CD4-positive, alpha-beta T cell treated with Interleukin-21 for 1 hour (primary cell): ENCODE data around the gene EYS.

Source experiments
- DNase-seq: peaks from one replicate; pipeline ENCODE4 v3.0.0-alpha.2; 2020

EYS gene

DNA sequence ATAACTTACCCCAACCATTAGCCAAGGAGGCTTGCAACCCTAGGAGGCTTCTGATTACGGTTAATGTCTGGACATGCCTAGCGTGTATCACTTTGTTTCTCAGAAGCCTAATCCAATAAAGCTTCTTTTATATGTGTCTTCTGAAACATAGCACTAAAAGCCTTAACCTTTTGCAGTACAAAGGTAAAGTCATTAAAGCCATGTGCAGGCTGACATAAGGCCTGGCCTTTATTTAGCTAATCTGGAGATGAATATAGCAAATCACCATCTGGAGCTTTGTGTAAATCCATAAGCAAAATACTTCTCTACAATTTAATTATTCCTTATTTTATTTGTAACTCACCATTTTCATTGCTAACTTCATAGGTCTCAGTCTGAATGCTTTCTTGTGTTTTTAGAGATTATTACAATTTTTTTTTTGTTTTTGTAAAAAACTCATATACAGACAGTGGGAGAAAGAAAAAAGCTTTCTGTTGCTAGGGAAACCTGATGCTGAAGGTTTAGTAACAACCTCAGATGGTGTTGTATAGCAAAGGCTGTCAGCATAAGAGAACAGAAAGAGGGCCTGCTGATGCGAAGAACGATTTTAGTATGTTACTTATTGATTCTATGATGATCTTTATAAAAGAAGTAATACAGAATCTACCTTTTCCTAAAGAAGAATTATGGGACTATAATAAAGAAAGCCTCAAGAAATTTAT, at the start of gene EYS:
EYS (minus strand) TSS at position 101 of the 701 bp plus-strand sequence. CDS start 211,816 bp downstream, outside the sequence.
- DNase-seq, result no peak

DNA sequence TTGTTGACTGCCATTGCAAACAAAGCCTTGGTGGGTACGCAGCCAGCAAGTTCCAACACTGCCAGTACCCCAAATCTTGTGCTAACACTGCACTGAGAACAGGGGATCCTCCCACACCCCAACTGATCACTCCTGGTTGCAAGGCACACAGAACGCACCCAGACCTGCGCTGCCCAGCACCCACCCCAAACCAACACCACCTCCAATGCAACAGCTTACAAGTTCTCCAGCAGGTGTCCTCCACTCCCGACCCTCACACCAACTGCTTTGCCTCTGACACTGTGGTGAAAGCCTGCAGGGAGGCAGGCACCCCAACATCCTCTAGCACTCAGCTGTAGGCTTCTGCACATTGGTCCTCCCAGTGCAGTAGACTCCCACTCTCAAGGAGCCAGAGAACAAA, 39.3 kb upstream of the EYS start:
- DNase-seq, result no peak

DNA sequence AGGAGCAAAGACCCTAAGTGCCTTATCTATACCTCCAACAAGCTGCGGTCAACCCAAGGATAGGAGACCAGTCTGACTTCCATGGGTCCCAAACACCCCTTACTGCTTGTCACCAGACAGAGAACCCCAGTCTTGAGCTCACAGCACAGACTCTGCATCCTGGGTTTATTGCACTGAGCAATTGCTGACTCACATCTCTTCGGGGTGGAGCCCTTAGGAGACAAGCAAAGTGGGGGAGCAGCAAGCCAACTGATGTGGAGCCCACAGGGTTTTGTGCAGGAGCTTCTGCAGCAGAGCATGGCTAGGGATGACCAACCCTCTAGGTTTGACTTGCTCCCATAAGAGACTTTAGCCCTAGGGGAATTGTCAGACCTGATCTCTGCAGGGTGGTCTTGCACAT, 38.6 kb upstream of the EYS start:
- no peak for DNase-seq

DNA sequence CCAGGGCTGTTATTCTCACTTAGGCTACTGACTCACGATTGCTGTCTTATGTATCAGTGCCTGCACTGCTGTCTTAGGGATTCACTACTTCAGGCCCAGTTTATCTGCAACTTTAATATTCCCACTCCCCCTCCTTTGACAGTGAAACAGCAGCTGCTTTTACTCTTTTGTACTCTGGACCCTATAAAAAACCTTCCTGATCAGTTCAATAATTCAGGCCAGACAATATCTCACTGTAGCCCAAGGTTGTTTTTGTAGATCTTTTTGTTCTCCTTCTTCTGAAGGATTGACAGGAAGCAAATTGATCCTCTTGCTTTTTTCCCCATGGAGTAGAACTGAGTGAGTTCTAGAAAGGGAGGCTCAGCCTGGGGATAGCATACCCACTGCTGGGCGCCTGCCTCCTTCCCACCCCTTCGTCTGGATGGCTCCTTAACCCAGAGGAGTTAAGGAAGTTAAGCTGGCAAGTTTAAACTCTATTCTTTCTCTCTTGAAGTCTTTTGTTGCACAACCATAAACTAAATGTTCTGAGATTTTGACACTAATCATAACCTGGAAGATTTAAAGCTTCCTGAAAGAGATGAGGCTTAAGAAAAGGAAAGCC, 22.0 kb upstream of the EYS start:
- no peak for DNase-seq

DNA sequence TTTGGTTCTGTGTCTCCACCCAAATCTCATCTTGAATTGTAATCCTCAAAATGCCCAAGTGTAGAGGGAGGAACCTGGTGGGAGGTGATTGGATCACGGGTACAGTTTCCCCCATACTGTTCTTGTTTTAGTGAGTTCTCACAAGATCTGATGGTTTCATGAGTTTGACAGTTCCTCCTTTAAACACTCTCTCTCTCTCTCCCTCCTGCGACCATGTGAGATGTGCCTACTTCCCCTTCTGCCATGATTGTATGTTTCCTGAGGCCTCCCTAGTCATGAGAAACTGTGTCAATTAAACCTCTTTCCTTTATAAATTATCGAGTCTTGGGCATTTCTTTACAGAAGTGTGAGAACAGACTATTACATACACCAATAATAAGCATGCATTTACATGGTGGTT, 12.1 kb upstream of the EYS start:
- DNase-seq, result no peak

DNA sequence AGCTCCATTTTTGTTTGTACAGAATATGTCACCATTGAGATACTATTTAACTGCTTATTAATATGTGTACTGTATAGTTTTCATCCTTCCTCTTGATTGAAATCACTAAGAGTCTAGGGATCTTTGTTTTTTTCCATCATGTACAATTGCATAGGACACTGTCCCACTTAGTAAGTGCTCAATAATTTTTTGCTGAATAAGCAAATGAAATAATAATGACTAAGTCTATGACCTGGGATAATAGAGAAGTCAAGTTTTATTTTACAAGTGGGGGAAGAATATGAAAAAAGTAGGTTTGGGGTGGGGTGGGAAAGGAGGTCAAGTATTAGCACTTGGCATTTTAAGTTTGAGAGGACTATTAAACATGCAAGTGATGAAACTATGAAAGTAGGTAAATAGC, 4.5 kb upstream of the EYS start:
- no peak for DNase-seq

DNA sequence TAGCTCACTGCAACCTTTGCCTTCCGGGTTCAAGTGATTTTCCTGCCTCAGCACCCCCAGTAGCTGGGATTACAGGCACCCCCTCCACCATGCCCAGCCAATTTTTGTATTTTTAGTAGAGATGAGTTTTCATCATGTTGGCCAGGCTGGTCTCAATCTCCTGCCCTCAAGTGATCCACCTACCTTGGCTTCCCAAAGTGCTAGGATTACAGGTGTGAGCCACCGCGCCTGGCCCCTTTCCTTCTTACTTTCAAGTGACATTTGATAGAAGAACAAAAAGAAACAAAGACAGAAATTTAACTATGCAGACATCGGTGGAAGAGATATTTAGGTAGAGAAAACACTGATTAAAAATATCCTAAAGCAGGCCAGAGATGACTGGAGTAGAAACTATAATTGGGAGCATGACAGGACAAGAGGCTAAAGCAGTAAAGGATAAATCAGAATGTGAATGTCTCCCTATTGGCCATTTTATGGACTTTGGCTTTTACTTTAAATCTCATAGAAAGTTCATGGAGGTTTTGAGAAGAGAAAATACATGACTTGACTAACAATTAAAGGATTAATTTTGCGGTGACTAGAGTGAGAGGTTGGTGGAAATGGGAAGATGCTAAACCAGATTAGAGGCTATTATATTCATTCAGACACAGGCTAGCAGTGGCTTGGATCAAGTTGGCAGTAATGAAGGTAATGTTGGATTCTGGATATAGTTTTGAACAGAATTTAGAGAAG, 2.2 kb upstream of the EYS start:
- DNase-seq, result no peak

DNA sequence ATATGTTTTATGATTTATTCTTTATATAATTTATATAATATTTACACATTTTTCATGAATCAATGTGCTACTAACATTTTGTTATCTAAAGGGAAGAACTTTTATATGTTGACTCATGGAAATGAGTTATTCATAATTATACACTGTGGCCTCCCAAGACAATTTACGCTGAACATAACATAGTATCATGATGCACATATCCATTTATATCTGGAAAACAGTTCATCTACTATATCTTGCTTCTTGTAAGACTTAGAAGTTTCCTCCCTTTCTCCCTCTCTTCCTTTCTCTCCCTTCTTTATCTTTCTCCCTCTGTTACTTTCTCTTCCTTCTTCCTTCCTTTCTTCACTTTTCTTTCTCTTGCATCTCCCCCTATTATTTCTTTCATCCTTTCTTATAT, 1.1 kb upstream of the EYS start:
- no peak for DNase-seq

DNA sequence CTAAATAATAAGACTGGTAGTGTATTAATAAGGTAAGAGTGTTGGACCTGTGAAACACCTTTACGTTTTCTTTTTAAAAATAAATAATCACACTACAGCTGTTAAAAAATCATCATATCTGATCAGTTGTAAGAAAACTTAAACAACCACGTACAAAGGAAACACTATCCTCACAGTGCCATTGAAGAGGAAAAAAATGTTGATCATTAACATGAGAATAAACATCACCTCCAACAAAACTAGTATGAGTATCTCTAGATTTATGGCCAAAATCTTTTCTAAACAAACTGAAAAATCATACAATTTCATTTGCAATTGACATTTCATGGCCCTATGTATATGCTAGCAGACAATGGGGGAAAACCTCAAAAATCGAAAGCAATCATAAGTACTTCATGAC, 590 bp downstream of the EYS start:
- no peak for DNase-seq

DNA sequence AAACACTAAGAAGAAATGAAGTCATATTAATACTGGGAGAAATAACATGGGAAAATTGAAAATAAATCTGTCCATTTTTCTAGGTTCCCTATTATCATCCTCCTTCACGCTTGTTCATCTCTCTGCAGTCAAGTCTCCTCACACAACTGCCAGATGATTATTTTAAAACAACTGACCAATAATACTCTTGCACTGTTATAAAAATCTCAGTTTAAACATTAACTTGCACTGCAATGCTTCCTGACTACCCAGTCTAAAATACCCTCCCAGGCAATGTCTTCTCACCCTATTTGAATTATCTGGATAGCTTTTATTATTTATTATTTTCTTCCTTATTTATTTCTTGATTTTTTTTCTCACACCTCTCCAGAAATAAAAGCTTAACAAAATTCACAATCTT, 5.7 kb downstream of the EYS start:
- no peak for DNase-seq

DNA sequence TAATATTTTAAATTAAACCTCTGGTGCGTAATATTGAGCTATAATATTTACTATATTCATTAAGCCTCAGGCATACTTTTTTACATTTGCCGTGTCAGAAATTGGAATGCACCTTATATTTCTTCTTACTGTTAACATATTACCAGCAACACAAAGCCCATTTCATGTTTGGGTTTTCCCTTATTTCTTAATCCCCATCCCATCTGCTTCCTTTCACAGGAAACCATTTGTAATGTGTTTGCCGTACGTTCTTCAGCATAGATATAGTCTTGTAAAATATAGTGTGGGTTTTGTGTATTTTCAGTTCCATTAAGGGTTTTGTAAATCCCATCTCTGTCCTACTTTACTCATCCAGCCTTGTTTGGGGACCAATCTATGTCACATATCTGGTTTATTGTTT, 6.5 kb downstream of the EYS start:
- no peak for DNase-seq

DNA sequence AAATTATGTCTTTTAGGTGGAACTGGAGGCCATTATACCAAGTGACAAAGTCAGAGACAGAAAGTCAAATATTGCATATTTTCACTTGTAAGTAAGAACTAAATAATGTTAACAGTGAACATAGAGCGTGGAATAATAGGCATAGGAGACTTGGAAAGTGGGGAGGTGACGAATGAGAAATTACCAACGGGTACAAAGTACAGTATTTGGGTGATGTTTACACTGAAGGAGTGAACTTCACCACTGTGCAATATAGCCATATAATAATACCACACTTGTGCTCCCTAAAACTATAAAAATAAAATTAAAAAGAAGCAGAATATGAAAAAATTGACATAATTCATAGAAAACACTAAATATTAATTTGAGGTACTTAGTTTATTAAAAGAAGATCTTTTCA, 14.9 kb downstream of the EYS start:
- no peak for DNase-seq

DNA sequence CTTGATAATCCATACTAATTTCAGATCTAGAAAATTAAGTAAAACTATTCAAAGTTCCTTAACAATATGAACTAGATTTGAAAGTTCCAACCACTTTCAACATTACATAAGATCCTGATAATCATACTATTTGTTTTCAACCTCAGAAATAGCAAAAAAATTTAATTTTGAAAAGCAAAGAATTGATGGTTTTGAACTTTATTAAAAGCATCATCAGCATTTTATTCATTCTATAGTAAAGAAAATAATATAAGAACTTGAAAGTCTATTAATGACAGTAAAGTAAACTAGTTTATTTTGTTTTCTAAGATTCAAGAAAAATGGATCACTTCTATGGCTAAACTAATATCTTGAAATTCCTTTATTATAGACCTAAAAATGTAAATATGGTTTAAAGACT, 26.8 kb downstream of the EYS start:
- DNase-seq, result no peak

DNA sequence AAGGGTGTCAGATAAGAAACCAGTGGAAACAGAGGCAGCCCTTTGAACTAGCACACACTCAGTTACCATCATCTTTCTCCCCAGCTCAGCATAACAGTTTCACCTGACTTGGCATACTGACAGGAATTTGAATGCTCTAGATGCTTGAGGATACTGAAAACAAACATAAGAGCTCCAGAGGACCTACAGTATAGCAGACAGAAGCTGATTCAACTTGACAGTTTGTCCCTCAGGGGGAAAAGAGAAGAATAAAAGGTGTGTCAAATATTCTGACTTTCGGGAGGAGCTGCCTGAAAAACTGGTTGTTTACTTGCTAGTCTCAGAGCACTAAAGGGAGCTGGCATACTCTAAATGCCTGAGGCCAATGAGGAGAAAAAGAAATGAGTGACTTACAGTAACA, 35.1 kb downstream of the EYS start:
- no peak for DNase-seq

DNA sequence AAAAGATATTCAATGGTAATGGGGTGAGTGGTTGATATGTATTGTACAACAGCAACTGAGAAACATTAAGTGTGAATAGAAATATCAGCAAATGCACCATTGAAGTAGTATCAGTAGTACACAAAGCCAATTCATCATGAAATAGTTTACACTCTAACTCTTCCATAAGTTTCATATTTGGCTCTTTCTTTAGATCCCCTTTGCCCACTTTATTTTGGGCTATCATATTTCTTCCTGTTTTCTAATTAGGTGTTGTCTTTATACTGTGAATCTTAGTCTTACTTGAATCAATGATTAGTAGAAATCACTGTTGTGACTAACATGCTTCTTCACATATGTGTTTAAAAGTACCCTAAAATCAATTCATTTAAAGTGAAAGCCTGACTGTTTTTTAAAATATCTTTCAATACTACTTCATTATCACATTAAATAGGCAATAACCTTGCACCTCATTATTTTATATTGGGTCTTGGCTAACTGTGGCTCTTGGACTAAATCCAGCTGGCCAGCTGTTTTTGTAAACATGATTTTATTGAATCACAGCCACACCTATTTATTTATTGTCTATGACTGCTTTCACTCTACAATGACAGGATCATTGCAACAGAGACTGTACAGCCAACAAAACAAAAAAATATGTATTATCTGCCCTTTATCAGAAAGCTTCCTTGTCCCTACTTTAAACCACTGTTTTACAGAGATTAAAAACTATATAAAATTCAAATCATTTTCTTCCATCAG, 38.9 kb downstream of the EYS start:
- no peak for DNase-seq

DNA sequence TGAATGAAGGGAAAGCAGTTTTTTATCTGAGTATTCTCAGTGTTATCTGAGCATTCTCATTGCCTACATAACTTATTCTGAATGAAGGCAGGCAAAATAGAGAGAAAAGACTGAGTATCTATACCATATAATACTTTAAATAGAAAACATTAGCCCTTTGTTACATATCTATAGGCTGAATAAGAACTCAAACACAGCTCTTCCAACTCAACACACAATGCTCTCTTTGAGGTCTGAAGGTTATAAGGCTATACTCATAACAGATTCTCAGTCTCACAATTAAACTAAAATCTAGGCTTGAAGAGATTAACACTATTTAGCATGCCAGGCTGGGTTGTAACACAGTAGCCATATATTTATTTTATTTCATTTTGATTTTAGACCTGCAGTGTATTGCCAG, 56.9 kb downstream of the EYS start:
- DNase-seq, result no peak

DNA sequence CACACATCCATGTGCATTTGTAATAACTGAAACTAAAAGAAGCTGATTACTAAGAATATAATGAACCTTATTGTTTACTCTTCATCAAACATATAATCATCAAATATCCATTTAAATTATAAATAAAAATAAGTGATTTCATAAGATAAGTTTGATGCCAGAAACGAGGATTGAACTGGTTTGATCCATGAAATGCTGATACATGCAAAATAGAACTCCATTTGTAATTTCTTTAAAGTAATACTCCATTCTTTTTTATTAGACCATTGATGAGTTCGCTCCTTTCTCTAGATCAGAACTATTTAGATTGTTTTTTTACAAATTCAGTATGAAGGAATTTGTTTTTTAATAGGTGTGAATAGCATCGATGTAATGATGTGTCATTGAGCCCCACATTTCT, 57.6 kb downstream of the EYS start:
- DNase-seq, result no peak

DNA sequence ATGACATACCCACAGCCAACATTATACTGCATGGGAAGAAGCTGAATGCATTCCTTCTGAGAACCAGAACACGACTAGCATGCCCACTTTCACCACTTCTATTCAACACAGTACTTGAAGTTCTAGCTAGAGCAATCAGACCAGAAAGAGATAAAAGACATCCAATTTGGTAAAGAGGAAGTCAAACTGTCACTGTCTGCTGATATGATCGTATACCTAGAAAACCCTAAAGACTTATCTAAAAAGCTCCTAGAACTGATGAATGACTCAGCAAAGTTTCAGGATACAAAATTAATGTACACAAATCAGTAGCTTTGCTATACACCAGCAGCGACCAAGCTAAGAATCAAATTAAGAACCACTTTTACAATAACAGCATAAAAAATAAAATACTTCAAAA, 60.5 kb downstream of the EYS start:
- DNase-seq, result no peak

DNA sequence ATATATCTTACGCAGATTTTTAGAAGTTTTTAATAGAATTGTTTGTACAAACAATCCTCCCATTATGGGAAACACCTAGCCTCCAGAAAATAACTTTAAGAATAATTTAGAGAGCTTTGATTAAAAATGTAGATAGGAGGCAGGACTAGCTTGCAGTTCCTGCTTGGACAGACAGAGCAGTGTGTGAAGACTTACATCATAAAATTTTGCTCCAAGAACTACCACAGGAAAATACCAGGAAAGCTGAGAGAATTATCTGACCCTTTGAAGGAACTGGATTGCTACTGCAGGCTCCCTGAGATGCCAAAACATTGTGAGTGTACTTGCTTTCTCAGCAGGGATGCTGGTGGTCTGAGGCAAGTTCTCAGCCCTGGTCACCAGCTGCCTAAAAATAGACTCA, 64.2 kb downstream of the EYS start:
- DNase-seq, result no peak

DNA sequence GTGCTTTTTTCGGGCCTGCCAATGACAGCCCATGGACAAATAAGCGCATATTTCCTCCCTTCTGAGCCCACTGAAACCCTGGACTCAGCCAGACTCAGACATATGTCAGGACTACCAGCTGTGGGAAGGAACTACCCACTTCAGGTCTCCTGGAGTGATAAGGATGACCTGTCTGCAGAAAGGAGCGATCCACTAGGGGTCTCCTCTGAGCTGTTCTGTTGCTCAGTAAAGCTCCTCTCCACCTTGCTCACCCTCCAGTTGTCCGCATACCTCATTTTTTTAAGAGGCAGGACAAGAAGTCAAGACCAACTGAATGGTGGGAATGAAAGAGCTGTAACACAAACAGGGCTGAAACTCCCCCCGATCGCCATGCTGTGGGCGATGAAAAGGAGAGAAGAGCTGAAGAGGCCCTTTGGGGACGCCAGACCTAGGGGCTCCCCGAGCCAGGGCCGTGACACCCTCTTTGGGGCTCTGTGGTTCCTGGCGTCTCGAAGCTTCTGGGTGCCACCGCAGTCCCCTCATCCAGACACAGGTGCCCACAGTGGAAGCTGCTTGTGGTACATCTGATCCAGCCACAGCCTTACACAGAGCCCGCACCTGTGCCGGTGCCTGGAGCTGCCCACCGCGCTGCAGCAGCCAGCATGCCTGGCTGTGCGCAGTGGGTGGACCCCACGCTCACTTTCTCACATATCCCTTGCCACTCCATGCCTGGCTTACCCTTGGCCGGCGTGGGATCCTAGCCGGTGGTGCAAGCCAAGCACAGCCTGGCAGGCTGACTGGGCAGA, 68.8 kb downstream of the EYS start:
- no peak for DNase-seq

DNA sequence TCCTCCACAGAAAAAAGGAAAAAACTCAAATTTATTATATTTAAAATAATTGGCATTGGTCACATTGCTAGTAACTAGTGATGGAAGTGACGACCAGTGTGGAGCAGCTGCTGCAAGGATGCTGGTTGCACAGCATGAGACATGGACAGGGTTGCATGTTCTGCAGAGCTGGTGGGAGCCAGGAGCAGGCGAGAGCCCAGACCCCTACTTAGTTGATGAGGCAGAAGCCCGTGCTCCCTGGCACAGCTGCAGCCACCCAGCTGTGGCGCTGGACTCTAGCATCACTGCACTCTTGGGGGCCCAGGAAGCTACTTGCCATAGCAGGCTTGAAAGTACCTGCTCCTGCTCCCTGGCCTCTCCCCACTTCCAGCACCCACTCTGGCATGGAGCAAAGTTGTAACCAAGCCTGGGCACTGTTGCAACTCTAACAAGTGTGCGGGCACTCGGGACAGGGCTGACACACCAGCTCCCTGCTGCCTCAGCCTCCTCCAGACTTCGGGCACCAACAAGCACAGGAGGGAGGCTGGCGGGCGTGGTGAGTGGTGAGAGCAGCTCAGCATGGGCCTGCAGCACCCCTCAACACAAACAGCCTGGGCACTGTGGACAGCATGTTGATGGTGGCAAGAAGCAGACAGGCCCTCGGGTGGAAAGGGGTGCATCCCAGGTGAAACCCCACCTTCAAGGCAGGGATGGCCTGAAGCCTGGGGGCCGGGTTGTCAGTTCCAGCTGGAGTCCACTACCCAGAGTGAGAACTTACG, 69.6 kb downstream of the EYS start:
- DNase-seq, result no peak

DNA sequence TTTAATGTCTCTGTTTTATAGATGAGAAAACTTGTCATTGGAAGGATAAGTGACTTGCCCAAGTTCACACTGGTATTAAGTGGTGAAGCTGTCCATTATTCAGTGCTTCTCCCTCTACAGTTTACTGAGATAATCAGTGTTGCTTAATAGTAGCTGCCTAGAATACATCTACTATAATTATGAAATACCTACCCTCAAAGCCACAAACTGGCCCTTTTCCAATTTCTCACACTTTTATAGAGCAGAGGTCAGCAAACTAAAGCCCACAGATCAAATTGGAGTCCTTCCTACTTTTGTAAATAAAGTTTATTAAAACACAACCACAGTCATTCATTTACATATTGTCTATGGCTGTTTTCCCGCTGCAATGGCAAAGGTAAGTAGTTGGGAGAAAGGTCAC, 73.5 kb downstream of the EYS start:
- no peak for DNase-seq
